H9 (cell line): ENCODE results near the gene NSF. TPM values are rescaled to one million over a fixed set of nuclear protein-coding genes. Genes with fewer than 3 reads are reported as not detected.

ENCODE experiments used
- DNase-seq: peaks from one replicate; pipeline ENCODE4 v3.0.0-alpha.2; 2017
- H2AFZ ChIP-seq: one replicate; pipeline ENCODE4 v1.6.1; 2013; ENCODE audit warnings: mild to moderate bottlenecking, low read length, control low read depth, moderate library complexity
- H2AK5ac ChIP-seq: 2 replicates; pipeline ENCODE4 v1.6.1; 2013; ENCODE audit warnings: low read length, control low read depth, mixed read lengths; ENCODE audit not compliant: insufficient read length
- H2BK120ac ChIP-seq: one replicate; pipeline ENCODE4 v1.6.1; 2013; ENCODE audit warnings: low read depth, mild to moderate bottlenecking, low read length, control low read depth, inconsistent platforms; ENCODE audit not compliant: poor library complexity, severe bottlenecking
- H2BK12ac ChIP-seq: 2 replicates; pipeline ENCODE4 v1.6.1; 2013; ENCODE audit warnings: low read length, control low read depth, mixed read lengths, low read depth; ENCODE audit not compliant: insufficient read length
- H2BK15ac ChIP-seq: 2 replicates; pipeline ENCODE4 v1.6.1; 2013; ENCODE audit warnings: low read depth, low read length, control low read depth
- H2BK20ac ChIP-seq: one replicate; pipeline ENCODE4 v1.6.1; 2013; ENCODE audit warnings: low read depth, mild to moderate bottlenecking, low read length, control low read depth, inconsistent platforms; ENCODE audit not compliant: poor library complexity, severe bottlenecking
- H2BK5ac ChIP-seq: 2 replicates; pipeline ENCODE4 v1.6.1; 2013; ENCODE audit warnings: low read length, control low read depth, mixed read lengths; ENCODE audit not compliant: insufficient read length
- H3K14ac ChIP-seq: 2 replicates; pipeline ENCODE4 v1.6.1; 2013; ENCODE audit warnings: low read length, control low read depth; ENCODE audit not compliant: insufficient read depth
- H3K18ac ChIP-seq: 2 replicates; pipeline ENCODE4 v1.6.1; 2013; ENCODE audit warnings: low read depth, mild to moderate bottlenecking, mixed read lengths, low read length, control low read depth; ENCODE audit not compliant: insufficient read length
- H3K23ac ChIP-seq: 2 replicates; pipeline ENCODE4 v1.6.1; 2013; ENCODE audit warnings: low read length, control low read depth, mixed read lengths, low read depth; ENCODE audit not compliant: insufficient read length
- H3K23me2 ChIP-seq: 2 replicates; pipeline ENCODE4 v1.6.1; 2013; ENCODE audit warnings: low read depth, mild to moderate bottlenecking, mixed read lengths, low read length, control low read depth; ENCODE audit not compliant: insufficient read length, poor library complexity, severe bottlenecking
- H3K27ac ChIP-seq: 2 replicates; pipeline ENCODE4 v1.5.1; 2013; ENCODE audit warnings: low read length, control low read depth, mixed read lengths, low read depth; ENCODE audit not compliant: insufficient read length
- H3K27me3 ChIP-seq: 2 replicates; pipeline ENCODE4 v1.6.1; 2013; ENCODE audit warnings: low read length, control low read depth, inconsistent platforms; ENCODE audit not compliant: insufficient read depth
- H3K4ac ChIP-seq: 2 replicates; pipeline ENCODE4 v1.6.1; 2013; ENCODE audit warnings: low read depth, mild to moderate bottlenecking, control low read depth, inconsistent platforms, low read length, moderate library complexity
- H3K4me1 ChIP-seq: 2 replicates; pipeline ENCODE4 v1.6.1; 2013; ENCODE audit warnings: low read length, control low read depth, inconsistent platforms; ENCODE audit not compliant: insufficient read depth
- H3K4me2 ChIP-seq: 2 replicates; pipeline ENCODE4 v1.6.1; 2013; ENCODE audit warnings: low read length, control low read depth, mixed read lengths; ENCODE audit not compliant: insufficient read length, insufficient read depth
- H3K56ac ChIP-seq: 2 replicates; pipeline ENCODE4 v1.6.1; 2013; ENCODE audit warnings: low read depth, mild to moderate bottlenecking, mixed read lengths, low read length, control low read depth; ENCODE audit not compliant: insufficient read length
- H3K79me1 ChIP-seq: 2 replicates; pipeline ENCODE4 v1.6.1; 2013; ENCODE audit warnings: low read depth, mild to moderate bottlenecking, moderate library complexity, low read length, control low read depth, inconsistent platforms; ENCODE audit not compliant: insufficient read depth, poor library complexity, severe bottlenecking
- H3K79me2 ChIP-seq: 2 replicates; pipeline ENCODE4 v1.6.1; 2013; ENCODE audit warnings: low read length, control low read depth, inconsistent platforms; ENCODE audit not compliant: insufficient read depth
- H3K9ac ChIP-seq: 2 replicates; pipeline ENCODE4 v1.6.1; 2013; ENCODE audit warnings: low read length, control low read depth, mixed read lengths; ENCODE audit not compliant: insufficient read length; ENCODE audit errors: extremely low read depth
- H3K9me3 ChIP-seq: one replicate; pipeline ENCODE4 v1.6.1; 2013; ENCODE audit warnings: low read depth, low read length, inconsistent platforms; ENCODE audit not compliant: control insufficient read depth
- H3T11ph ChIP-seq: one replicate; pipeline ENCODE4 v1.6.1; 2013; ENCODE audit warnings: mild to moderate bottlenecking, low read length, control low read depth, inconsistent platforms
- H4K20me1 ChIP-seq: one replicate; pipeline ENCODE4 v1.6.1; 2013; ENCODE audit not compliant: control insufficient read depth, insufficient read length, insufficient read depth
- H4K5ac ChIP-seq: 2 replicates; pipeline ENCODE4 v1.6.1; 2013; ENCODE audit warnings: low read depth, mild to moderate bottlenecking, mixed read lengths, low read length, control low read depth; ENCODE audit not compliant: insufficient read length
- H4K8ac ChIP-seq: replicated peaks from 2 replicates; pipeline ENCODE4 v1.6.1; 2013; ENCODE audit warnings: low read length, control low read depth, mixed read lengths, low read depth; ENCODE audit not compliant: insufficient read length
- H4K91ac ChIP-seq: 2 replicates; pipeline ENCODE4 v1.6.1; 2013; ENCODE audit warnings: low read depth, mild to moderate bottlenecking, moderate library complexity, mixed read lengths, low read length, control low read depth; ENCODE audit not compliant: insufficient read length
- H3K27ac Mint-ChIP-seq, 3 experiments: 2 replicates in 2 of 3; 3 replicates in 1 of 3; pipeline ENCODE4 v1.8.0; 2020 to 2021; ENCODE audit warnings: mixed read lengths in 3 of 3, mild to moderate bottlenecking in 1 of 3, moderate library complexity in 1 of 3
- H3K27me3 Mint-ChIP-seq: 2 replicates; pipeline ENCODE4 v1.8.0; 2021; ENCODE audit warnings: low read depth, mild to moderate bottlenecking, moderate library complexity, mixed read lengths
- H3K36me3 Mint-ChIP-seq, 3 experiments: 2 replicates in 2 of 3; 3 replicates in 1 of 3; pipeline ENCODE4 v1.8.0; 2020 to 2021; ENCODE audit warnings: low read depth in 3 of 3, mixed read lengths in 3 of 3; ENCODE audit not compliant: insufficient read depth in 1 of 3
- H3K4me1 Mint-ChIP-seq, 2 experiments: 2 replicates each; pipeline ENCODE4 v1.8.0; 2020; ENCODE audit warnings: mixed read lengths in 2 of 2
- H3K4me3 Mint-ChIP-seq, 2 experiments: 2 replicates in 1 of 2; 3 replicates in 1 of 2; pipeline ENCODE4 v1.8.0; 2020 to 2021; ENCODE audit warnings: mild to moderate bottlenecking in 2 of 2, mixed read lengths in 2 of 2, moderate library complexity in 1 of 2
- H3K9me3 Mint-ChIP-seq, 2 experiments: 2 replicates in 1 of 2; 3 replicates in 1 of 2; pipeline ENCODE4 v1.8.0; 2020; ENCODE audit warnings: mild to moderate bottlenecking in 2 of 2, mixed read lengths in 2 of 2, moderate library complexity in 1 of 2
- CTCF ChIP-seq: fragments of 200-600 bp; sonication (generic); conservative IDR thresholded peaks from 3 replicates; pipeline ENCODE4 v1.8.0; 2021; ENCODE audit warnings: antibody characterized with exemption, mild to moderate bottlenecking
- WGBS: extraction: QIAGEN DNeasy Blood & Tissue Kit; methylation state at CpG from one replicate; pipeline ENCODE4 v1.1.7; 2013; ENCODE audit warnings: missing lambda C conversion rate, low lambda C conversion rate, mixed read lengths; ENCODE audit not compliant: insufficient read length; ENCODE audit errors: extremely low coverage; 5-methylcytosine and 5-hydroxymethylcytosine counted together
- total RNA-seq: library from RNA; stranded (reverse); gene quantifications from 2 replicates; pipeline ENCODE4 v1.2.1, GENCODE V29; 2021

Gene NSF
- total RNA-seq, 1 experiment from 2014 or later: 36.4 TPM

GRCh38 chr17:46773676-46774075 lies 183.2 kb downstream of the NSF start:
- Histone ChIP-seq H3K18ac (no peak overlapping the region), H3K23ac (no peak overlapping the region), H3K9ac (no peak overlapping the region), H4K91ac (no peak overlapping the region), H2BK12ac (no peak overlapping the region), H2AFZ (no peak overlapping the region), H2AK5ac (no peak overlapping the region), H3K79me1 (no peaks in the 10 kb centered on the region), H2BK5ac (no peak overlapping the region), H3K14ac (no peak overlapping the region), H3K4ac (no peak overlapping the region), H3K79me2 (no peaks in the 10 kb centered on the region), H3T11ph (no peak overlapping the region), H4K5ac (no peak overlapping the region), H3K27me3 (peaks cover 29% of the 10 kb centered on the region; the same call in 1 of the 2 replicates), H3K4me2 (no peak overlapping the region), H2BK120ac (no peak overlapping the region), H3K56ac (no peak overlapping the region), H4K20me1 (no peaks in the 10 kb centered on the region), H2BK15ac (no peak overlapping the region), H3K9me3 (no peaks in the 10 kb centered on the region), H3K27ac (no peak overlapping the region), H2BK20ac (no peak overlapping the region), H3K4me1 (peaks cover 3% of the 10 kb centered on the region; the same call in 1 of the 2 replicates), H3K23me2 (peaks cover 9% of the 10 kb centered on the region), H4K8ac (no peak overlapping the region)
- Mint-ChIP-seq H3K4me1 (peaks cover 30 to 40% of the 10 kb centered on the region in 2 experiments), H3K27me3 (peaks cover 80% of the 10 kb centered on the region), H3K9me3 (peaks cover 0 to 3% of the 10 kb centered on the region in 2 experiments; a peak in 1 of 5 replicates), H3K36me3 (peaks cover 3 to 15% (median 5%) of the 10 kb centered on the region in 3 experiments; a peak in 4 of 7 replicates), H3K4me3 (no peak overlapping the region; a peak in 2 of 5 replicates), H3K27ac (no peak overlapping the region)
- peak; percentile 47 for DNase-seq
- TF ChIP-seq CTCF: no peak
- no CpG with 5 or more reads among the region's 15 CpGs for WGBS
